Stomach (tissue), 9 donors: ENCODE data around the gene RNF114. TPM values are rescaled to one million over a fixed set of nuclear protein-coding genes. Genes with fewer than 3 reads are reported as not detected.
"Not testable (repeated sequence)": the region's sequence is repeated elsewhere in the genome, so short reads cannot be mapped to it uniquely, and the experiment has no call there.

Experiments used
- DNase-seq, 2 donors: peaks; one replicate each; pipeline versions ENCODE4 v3.0.0 to v3.0.0-alpha.2; 2013 to 2019
- H3K27ac ChIP-seq, 5 donors: fragments of 200-600 bp in 4 of 5; sonication (generic) in 4 of 5; one replicate each; pipeline ENCODE4 v1.5.1; 2013 to 2019; ENCODE audit warnings: mild to moderate bottlenecking in 1 of 5, moderate library complexity in 1 of 5
- H3K27me3 ChIP-seq, 3 donors: fragments of 200-600 bp; sonication (generic); one replicate each; pipeline ENCODE4 v1.5.1; 2017 to 2019; ENCODE audit warnings: mixed run types in 1 of 3
- H3K36me3 ChIP-seq, 4 donors: fragments of 200-600 bp; sonication (generic); 1 replicate in 3 of 4; 2 replicates in 1 of 4; pipeline ENCODE4 v1.5.1; 2016 to 2019
- H3K4me1 ChIP-seq, 4 donors: fragments of 200-600 bp; sonication (generic); one replicate each; pipeline ENCODE4 v1.5.1; 2016 to 2019
- H3K4me3 ChIP-seq, 4 donors: fragments of 200-600 bp; sonication (generic) in 3 of 4; one replicate each; pipeline ENCODE4 v1.5.1; 2016 to 2019; ENCODE audit warnings: mild to moderate bottlenecking in 1 of 4
- H3K9me3 ChIP-seq, 4 donors: fragments of 200-600 bp; sonication (generic); one replicate each; pipeline ENCODE4 v1.5.1; 2016 to 2019
- EP300 ChIP-seq: sonication (generic); formaldehyde crosslinking; IDR thresholded peaks from one replicate; pipeline ENCODE4 v1.6.1; 2017; ENCODE audit warnings: antibody characterized with exemption
- POLR2A ChIP-seq, 4 donors: fragments of 450-650 bp; IDR thresholded peaks; one replicate each; pipeline ENCODE4 v1.6.1; 2016; ENCODE audit warnings: antibody characterized with exemption in 4 of 4, control low read depth in 2 of 4, mild to moderate bottlenecking in 1 of 4, moderate library complexity in 1 of 4
- POLR2AphosphoS5 ChIP-seq, 3 donors: sonication (generic); formaldehyde crosslinking; IDR thresholded peaks; one replicate each; pipeline ENCODE4 v1.6.1; 2016; ENCODE audit warnings: antibody characterized with exemption in 3 of 3
- WGBS, 5 donors: extraction: QIAGEN DNeasy Blood & Tissue Kit in 3 of 5; methylation state at CpG; one replicate each; pipeline versions ENCODE4 v1.1.5 to v1.1.7; 2013 to 2018; 5-methylcytosine and 5-hydroxymethylcytosine counted together
- intact Hi-C: fragments of 100-400 bp; cut with DNase I; formaldehyde crosslinking; loops from one replicate; pipeline ENCODE4 v1.15.1; 2023; ENCODE audit warnings: low total_unique reads
- polyA plus RNA-seq, 3 donors: library from polyadenylated mRNA; stranded (reverse); fragments of 200-250 nt; gene quantifications; one replicate each; pipeline ENCODE4 v1.2.3, GENCODE V29; 2013
- total RNA-seq, 5 donors: library from RNA; depleted of rRNA; stranded (reverse); fragments of >200 nt; gene quantifications; one replicate each; pipeline versions ENCODE4 v1.1.0 to v1.2.3, GENCODE V29; 2014 to 2016
- TF ChIP-seq, protein P1 (sequence below), 7 experiments: fragments of 450-650 bp in 4 of 7; fragments of 200-600 bp in 3 of 7; sonication (generic) in 3 of 7; IDR thresholded peaks; one replicate each; pipeline ENCODE4 v1.5.1; 2016 to 2019; ENCODE audit warnings: antibody characterized with exemption in 7 of 7, control low read depth in 2 of 7, mild to moderate bottlenecking in 1 of 7
- donor health status: healthy with polysubstance abuse.
- donor health status: Bipolar disorder and iron deficiency.
- donor health status: healthy.

RNF114 gene
- total and polyA plus RNA-seq, 8 donors = 29.5 to 317 (median 63.6) TPM

DNA sequence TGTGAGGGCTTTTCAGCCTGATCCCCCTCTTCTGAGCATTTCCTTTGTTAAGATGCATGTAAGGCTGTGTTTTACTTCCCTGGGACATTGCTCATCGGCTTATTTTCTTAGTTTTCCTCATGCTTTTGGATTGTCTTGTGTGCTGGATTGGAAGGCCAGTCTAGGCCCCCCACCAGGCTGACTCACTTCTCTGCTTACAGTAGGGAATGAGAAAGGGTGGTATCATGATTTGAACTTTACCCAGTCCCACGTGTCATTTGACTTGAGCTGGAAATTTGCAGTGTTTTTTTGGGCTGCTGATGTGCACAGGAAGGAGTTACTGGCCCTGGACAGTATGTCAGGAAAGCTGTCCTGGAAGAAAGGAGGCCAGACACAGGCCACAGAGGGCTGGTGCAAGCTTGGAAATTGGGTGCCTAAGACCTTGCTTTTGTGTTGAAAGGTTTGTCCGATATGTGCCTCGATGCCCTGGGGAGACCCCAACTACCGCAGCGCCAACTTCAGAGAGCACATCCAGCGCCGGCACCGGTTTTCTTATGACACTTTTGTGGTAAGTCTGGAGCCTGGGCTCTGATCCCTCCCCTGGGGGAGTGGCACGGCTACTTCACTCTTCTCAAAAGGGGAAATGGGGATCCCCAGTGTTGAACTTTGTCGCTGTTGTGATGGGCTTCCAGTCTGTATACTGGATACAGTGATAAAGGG is 12.8 kb downstream of the RNF114 start:
- no peaks in the 10 kb centered on the region for H3K9me3 ChIP-seq
- peaks cover 84 to 98% (median 97%) of the 10 kb centered on the region in 4 donors for H3K36me3 ChIP-seq
- no peaks in the 10 kb centered on the region for H3K27me3 ChIP-seq
- H3K27ac ChIP-seq = peak overlapping the region in 1 of 5 donors; percentile 23
- H3K4me3 ChIP-seq = no peak overlapping the region
- intact Hi-C loops = no loop called here
- H3K4me1 ChIP-seq = peaks cover 0 to 10% (median 0%) of the 10 kb centered on the region in 4 donors
- TF ChIP-seq POLR2AphosphoS5 (IDR thresholded peaks at IDR 0.05) = no peak
- TF ChIP-seq, protein P1, sequence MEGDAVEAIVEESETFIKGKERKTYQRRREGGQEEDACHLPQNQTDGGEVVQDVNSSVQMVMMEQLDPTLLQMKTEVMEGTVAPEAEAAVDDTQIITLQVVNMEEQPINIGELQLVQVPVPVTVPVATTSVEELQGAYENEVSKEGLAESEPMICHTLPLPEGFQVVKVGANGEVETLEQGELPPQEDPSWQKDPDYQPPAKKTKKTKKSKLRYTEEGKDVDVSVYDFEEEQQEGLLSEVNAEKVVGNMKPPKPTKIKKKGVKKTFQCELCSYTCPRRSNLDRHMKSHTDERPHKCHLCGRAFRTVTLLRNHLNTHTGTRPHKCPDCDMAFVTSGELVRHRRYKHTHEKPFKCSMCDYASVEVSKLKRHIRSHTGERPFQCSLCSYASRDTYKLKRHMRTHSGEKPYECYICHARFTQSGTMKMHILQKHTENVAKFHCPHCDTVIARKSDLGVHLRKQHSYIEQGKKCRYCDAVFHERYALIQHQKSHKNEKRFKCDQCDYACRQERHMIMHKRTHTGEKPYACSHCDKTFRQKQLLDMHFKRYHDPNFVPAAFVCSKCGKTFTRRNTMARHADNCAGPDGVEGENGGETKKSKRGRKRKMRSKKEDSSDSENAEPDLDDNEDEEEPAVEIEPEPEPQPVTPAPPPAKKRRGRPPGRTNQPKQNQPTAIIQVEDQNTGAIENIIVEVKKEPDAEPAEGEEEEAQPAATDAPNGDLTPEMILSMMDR (IDR thresholded peaks at IDR 0.05) = no peak
- TF ChIP-seq POLR2A (IDR thresholded peaks at IDR 0.05) = no peak
- no peak for TF ChIP-seq EP300
- WGBS, 5 donors = 86 to 90% (median 88%) methylated on average over 11 of the region's 11 CpGs
- no peak for DNase-seq

DNA sequence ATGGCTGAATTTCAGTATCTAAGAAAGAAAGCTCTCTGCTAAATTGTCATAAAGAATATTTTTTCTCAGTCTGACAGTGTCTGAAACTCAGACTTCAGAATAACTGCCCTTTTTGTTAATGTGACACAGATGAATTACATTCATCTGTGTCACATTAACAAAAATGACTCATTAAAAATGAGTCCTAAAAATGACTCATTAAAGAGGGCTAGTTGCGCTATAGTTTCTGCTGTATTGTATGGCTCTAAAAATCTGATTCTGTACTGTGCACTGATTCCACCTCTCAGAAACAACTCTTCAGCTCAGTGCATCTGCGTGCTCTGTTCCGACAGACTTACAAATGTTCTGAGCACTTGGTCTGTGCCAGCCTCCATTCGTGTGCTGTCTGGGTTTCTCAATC is 15.0 kb downstream of the RNF114 start:
- no peaks in the 10 kb centered on the region for H3K9me3 ChIP-seq
- intact Hi-C loops = no loop called here
- H3K4me1 ChIP-seq = no peaks in the 10 kb centered on the region
- no peak overlapping the region for H3K27ac ChIP-seq
- 85 to 93% (median 87%) methylated on average over 4 of the region's 4 CpGs for WGBS, 5 donors
- H3K27me3 ChIP-seq = no peaks in the 10 kb centered on the region
- DNase-seq = no peak
- no peak overlapping the region for H3K4me3 ChIP-seq
- peaks cover 71 to 98% (median 97%) of the 10 kb centered on the region in 4 donors for H3K36me3 ChIP-seq
- no peak for TF ChIP-seq POLR2AphosphoS5 (IDR thresholded peaks at IDR 0.05)

DNA sequence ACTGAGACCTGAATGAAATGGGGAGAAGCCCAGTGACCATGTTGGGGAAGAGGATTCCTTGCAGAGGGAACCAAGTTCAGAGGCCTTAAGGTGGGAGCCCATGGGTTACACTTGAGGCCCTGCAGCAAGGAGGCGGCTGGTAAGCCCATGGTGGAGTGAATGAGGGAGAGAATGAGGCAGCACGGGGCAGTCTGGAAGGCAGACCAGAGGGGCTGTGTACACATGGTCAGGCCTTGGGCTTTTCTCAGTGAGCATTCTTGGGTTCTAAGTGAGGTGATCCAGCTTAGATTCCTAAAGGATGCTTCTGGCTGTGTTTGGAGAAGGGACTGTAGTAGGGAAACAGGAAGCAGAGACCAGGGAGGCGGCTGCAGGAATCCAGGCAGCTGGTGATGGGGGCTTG is 19.0 kb downstream of the RNF114 start:
- no peaks in the 10 kb centered on the region for H3K4me1 ChIP-seq
- no peak for DNase-seq
- no peak for TF ChIP-seq POLR2A (IDR thresholded peaks at IDR 0.05)
- TF ChIP-seq, protein P1 (IDR thresholded peaks at IDR 0.05) = no peak
- TF ChIP-seq POLR2AphosphoS5 (IDR thresholded peaks at IDR 0.05) = no peak
- TF ChIP-seq EP300 = no peak
- peaks cover 52 to 99% (median 95%) of the 10 kb centered on the region in 4 donors for H3K36me3 ChIP-seq
- no peaks in the 10 kb centered on the region for H3K27me3 ChIP-seq
- no peak overlapping the region for H3K4me3 ChIP-seq
- no peaks in the 10 kb centered on the region for H3K9me3 ChIP-seq
- H3K27ac ChIP-seq = no peak overlapping the region
- WGBS, 5 donors = 91 to 98% (median 94%) methylated on average over 3 of the region's 3 CpGs
- intact Hi-C loops = no loop called here

DNA sequence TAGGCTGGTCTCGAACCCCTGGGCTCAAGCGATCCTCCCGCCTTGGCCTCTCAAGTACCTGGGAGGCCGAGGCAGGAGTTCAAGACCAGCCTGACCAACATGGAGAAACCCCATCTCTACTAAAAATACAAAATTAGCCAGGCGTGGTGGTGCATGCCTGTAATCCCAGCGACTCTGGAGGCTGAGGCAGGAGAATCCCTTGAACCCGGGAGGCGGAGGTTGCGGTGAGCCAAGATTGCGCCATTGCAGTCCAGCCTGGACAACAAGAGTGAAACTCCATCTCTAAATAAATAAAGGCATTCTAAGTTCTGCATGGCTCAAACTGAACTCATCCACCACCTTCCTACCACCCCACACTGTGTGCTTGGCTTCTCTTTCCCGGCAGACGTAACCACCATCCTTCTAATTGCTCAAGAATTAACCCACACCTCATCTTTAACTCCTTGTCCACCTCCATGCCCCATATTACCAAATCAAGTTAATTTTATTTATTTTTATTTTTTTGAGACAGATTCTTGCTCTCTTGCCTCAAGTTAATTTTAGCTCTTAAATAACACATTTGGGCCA is 19.7 kb downstream of the RNF114 start:
- H3K4me3 ChIP-seq, H3K27me3 ChIP-seq, intact Hi-C loops, H3K27ac ChIP-seq, H3K9me3 ChIP-seq, H3K4me1 ChIP-seq, DNase-seq: not testable (repeated sequence)
- 86 to 94% (median 91%) methylated on average over 12 of the region's 12 CpGs for WGBS, 5 donors
- peaks cover 45 to 94% (median 88%) of the 10 kb centered on the region in 4 donors for H3K36me3 ChIP-seq

DNA sequence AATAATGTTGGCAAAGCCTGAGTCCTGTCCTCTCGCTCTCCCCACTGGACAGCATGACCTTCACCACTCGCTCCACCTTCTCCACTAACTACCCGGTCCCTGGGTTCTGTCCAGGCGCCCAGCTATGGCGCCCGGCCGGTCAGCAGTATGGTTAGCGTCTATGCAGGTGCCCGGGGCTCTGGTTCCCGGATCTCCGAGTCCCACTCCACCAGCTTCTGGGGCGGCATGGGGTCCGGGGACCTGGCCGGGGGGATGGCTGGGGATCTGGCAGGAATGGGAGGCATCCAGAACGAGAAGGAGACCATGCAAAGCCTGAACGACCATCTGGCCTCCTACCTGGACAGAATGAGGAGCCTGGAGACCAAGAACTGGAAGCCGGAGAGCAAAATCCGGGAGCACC is 20.5 kb downstream of the RNF114 start:
- Histone ChIP-seq H3K27me3 (no peaks in the 10 kb centered on the region), H3K36me3 (peaks cover 37 to 86% (median 80%) of the 10 kb centered on the region in 4 donors), H3K9me3 (no peaks in the 10 kb centered on the region), H3K27ac (no peak overlapping the region), H3K4me3 (no peak overlapping the region), H3K4me1 (no peaks in the 10 kb centered on the region)
- WGBS, 5 donors = 94 to 97% (median 96%) methylated on average over 14 to 18 of the region's 18 CpGs
- intact Hi-C loops = no loop called here
- DNase-seq = no peak
- TF ChIP-seq EP300 = no peak

DNA sequence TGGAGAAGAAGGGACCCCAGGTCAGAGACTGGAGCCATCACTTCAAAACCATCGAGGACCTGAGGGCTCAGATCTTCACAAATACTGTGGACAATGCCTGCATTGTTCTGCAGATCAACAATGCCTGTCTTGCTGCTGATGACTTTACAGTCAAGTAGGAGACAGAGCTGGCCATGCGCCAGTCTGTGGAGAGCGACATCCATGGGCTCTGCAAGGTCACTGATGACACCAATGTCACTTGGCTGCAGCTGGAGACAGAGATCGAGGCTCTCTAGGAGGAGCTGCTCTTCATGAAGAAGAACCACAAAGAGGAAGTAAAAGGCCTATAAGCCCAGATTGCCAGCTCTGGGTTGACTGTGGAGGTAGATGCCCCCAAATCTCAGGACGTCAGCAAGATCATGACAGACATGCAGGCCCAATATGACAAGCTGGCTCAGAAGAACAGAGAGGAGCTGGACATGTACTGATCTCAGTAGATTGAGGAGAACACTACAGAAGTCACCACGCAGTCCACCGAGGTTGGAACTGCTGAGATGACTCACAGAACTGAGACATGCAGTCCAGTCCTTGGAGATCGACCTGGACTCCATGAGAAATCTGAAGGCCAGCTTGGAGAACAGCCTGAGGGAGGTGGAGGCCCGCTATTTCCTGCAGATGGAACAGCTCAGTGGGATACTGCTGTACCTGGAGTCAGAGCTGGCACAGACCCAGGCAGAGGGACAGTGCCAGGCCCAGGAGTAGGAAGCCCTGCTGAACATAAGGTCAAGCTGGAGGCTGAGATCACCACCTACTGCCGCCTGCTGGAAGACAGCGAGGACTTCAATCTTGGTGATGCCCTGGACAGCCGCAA is 21.1 kb downstream of the RNF114 start:
- DNase-seq, intact Hi-C loops, H3K4me3 ChIP-seq, H3K9me3 ChIP-seq, H3K27me3 ChIP-seq, H3K27ac ChIP-seq, H3K4me1 ChIP-seq: not testable (repeated sequence)
- WGBS, 5 donors = 87 to 91% (median 87%) methylated on average over 11 to 12 of the region's 12 CpGs
- peaks cover 32 to 81% (median 75%) of the 10 kb centered on the region in 4 donors for H3K36me3 ChIP-seq
